Astrocyte (in vitro differentiated cells and primary cell): ENCODE data around the gene TNFSF15. TPM values are rescaled to one million over a fixed set of nuclear protein-coding genes. Genes with fewer than 3 reads are reported as not detected.

ENCODE experiments used
- DNase-seq: peaks from one replicate; pipeline ENCODE4 v3.0.0-alpha.2; 2010; ENCODE audit warnings: low read depth
- FAIRE-seq: peaks from 2 replicates; lab custom pipeline; 2011; peaks lifted over from hg19 to GRCh38; lab: Jason Lieb, UNC
- H2AFZ ChIP-seq: 2 replicates; pipeline ENCODE4 v1.6.0; 2012; ENCODE audit warnings: low read depth, low read length, inconsistent platforms
- H3K27ac ChIP-seq: 2 replicates; pipeline ENCODE4 v1.5.1; 2011; ENCODE audit warnings: low read depth, low read length, inconsistent platforms
- H3K27me3 ChIP-seq: 2 replicates; pipeline ENCODE4 v1.6.0; 2011; ENCODE audit warnings: low read length, inconsistent platforms; ENCODE audit not compliant: insufficient read depth
- H3K36me3 ChIP-seq: 2 replicates; pipeline ENCODE4 v1.5.1; 2011; ENCODE audit warnings: low read length, inconsistent platforms; ENCODE audit not compliant: insufficient read depth
- H3K4me1 ChIP-seq: 2 replicates; pipeline ENCODE4 v1.5.1; 2011; ENCODE audit warnings: low read length, inconsistent platforms; ENCODE audit not compliant: insufficient read depth
- H3K4me2 ChIP-seq: 2 replicates; pipeline ENCODE4 v1.6.0; 2012; ENCODE audit warnings: low read length, inconsistent platforms
- H3K4me3 ChIP-seq: 2 replicates; pipeline ENCODE4 v1.5.1; 2011; ENCODE audit warnings: low read depth, mild to moderate bottlenecking, low read length, inconsistent platforms; ENCODE audit not compliant: insufficient read depth
- H3K79me2 ChIP-seq: 2 replicates; pipeline ENCODE4 v1.6.0; 2012; ENCODE audit warnings: mild to moderate bottlenecking, low read length, inconsistent platforms; ENCODE audit not compliant: insufficient read depth
- H3K9ac ChIP-seq: 2 replicates; pipeline ENCODE4 v1.6.0; 2012; ENCODE audit warnings: mild to moderate bottlenecking, low read length, inconsistent platforms
- H3K9me3 ChIP-seq: 2 replicates; pipeline ENCODE4 v1.5.1; 2012; ENCODE audit warnings: low read depth, mild to moderate bottlenecking, low read length, inconsistent platforms; ENCODE audit not compliant: insufficient read depth
- H4K20me1 ChIP-seq: 2 replicates; pipeline ENCODE4 v1.6.0; 2012; ENCODE audit warnings: low read length, inconsistent platforms; ENCODE audit not compliant: insufficient read depth
- H3K27ac Mint-ChIP-seq: one replicate; pipeline ENCODE4 v1.8.0; 2021; ENCODE audit warnings: mild to moderate bottlenecking, mixed read lengths; ENCODE audit not compliant: unreplicated experiment
- H3K27me3 Mint-ChIP-seq: one replicate; pipeline ENCODE4 v1.8.0; 2021; ENCODE audit warnings: low read depth, mixed read lengths; ENCODE audit not compliant: unreplicated experiment
- H3K36me3 Mint-ChIP-seq: one replicate; pipeline ENCODE4 v1.8.0; 2021; ENCODE audit warnings: low read depth, mixed read lengths; ENCODE audit not compliant: unreplicated experiment
- H3K4me1 Mint-ChIP-seq: one replicate; pipeline ENCODE4 v1.8.0; 2021; ENCODE audit warnings: low read depth, mixed read lengths; ENCODE audit not compliant: unreplicated experiment
- H3K4me3 Mint-ChIP-seq: one replicate; pipeline ENCODE4 v1.8.0; 2021; ENCODE audit warnings: mild to moderate bottlenecking, moderate library complexity, mixed read lengths; ENCODE audit not compliant: unreplicated experiment
- H3K9me3 Mint-ChIP-seq: one replicate; pipeline ENCODE4 v1.8.0; 2021; ENCODE audit warnings: mild to moderate bottlenecking, mixed read lengths; ENCODE audit not compliant: unreplicated experiment
- EZH2 ChIP-seq: IDR thresholded peaks from 2 replicates; pipeline ENCODE4 v1.6.1; 2012; ENCODE audit warnings: mild to moderate bottlenecking, low read length, inconsistent platforms; ENCODE audit not compliant: insufficient read depth
- total RNA-seq: library from RNA; stranded (reverse); gene quantifications from 2 replicates; pipeline ENCODE4 v1.2.1, GENCODE V29; 2021
- TF ChIP-seq, protein P1 (sequence below): IDR thresholded peaks from 2 replicates; pipeline ENCODE4 v1.5.1; 2011; ENCODE audit warnings: low read depth, mild to moderate bottlenecking, inconsistent platforms, low read length, moderate library complexity; ENCODE audit not compliant: insufficient read depth

The TNFSF15 gene
- total RNA-seq, 1 donor from 2014 or later: 10.3 TPM

DNA sequence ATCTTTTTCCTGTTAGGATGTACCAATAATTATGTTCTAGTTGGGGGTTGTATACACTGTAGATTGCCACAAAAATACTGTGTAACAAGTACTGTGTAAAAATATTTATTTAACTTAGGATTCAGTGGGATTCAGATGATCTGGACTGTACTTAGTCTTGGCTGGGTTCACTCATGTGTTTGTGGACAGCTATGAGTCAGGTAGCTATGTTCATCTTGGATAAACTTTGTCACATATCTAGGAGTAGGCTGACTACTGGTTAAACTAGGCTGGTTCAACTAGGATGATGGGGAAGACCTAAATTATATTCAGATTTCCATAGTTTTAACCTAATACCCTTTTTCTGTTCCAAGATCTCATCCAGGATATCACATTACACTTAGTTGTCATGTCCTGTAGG is 32.1 kb upstream of the TNFSF15 start:
- H3K36me3 ChIP-seq: no peaks in the 10 kb centered on the region
- H3K4me2 ChIP-seq: no peak overlapping the region
- Mint-ChIP-seq H3K27me3 (no peaks in the 10 kb centered on the region), H3K4me1 (peaks cover 8% of the 10 kb centered on the region), H3K27ac (no peak overlapping the region), H3K9me3 (peaks cover 5% of the 10 kb centered on the region), H3K4me3 (no peak overlapping the region), H3K36me3 (peaks cover 1% of the 10 kb centered on the region)
- H2AFZ ChIP-seq: no peak overlapping the region
- no peak for TF ChIP-seq EZH2
- TF ChIP-seq, protein P1, sequence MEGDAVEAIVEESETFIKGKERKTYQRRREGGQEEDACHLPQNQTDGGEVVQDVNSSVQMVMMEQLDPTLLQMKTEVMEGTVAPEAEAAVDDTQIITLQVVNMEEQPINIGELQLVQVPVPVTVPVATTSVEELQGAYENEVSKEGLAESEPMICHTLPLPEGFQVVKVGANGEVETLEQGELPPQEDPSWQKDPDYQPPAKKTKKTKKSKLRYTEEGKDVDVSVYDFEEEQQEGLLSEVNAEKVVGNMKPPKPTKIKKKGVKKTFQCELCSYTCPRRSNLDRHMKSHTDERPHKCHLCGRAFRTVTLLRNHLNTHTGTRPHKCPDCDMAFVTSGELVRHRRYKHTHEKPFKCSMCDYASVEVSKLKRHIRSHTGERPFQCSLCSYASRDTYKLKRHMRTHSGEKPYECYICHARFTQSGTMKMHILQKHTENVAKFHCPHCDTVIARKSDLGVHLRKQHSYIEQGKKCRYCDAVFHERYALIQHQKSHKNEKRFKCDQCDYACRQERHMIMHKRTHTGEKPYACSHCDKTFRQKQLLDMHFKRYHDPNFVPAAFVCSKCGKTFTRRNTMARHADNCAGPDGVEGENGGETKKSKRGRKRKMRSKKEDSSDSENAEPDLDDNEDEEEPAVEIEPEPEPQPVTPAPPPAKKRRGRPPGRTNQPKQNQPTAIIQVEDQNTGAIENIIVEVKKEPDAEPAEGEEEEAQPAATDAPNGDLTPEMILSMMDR: no peak
- H4K20me1 ChIP-seq: no peaks in the 10 kb centered on the region
- no peaks in the 10 kb centered on the region for H3K79me2 ChIP-seq
- no peak overlapping the region for H3K9ac ChIP-seq
- FAIRE-seq (no peak), DNase-seq (peak; percentile 20)
- H3K4me1 ChIP-seq: no peaks in the 10 kb centered on the region
- no peaks in the 10 kb centered on the region for H3K9me3 ChIP-seq
- H3K27me3 ChIP-seq: no peaks in the 10 kb centered on the region
- no peak overlapping the region for H3K27ac ChIP-seq
- H3K4me3 ChIP-seq: no peak overlapping the region

DNA sequence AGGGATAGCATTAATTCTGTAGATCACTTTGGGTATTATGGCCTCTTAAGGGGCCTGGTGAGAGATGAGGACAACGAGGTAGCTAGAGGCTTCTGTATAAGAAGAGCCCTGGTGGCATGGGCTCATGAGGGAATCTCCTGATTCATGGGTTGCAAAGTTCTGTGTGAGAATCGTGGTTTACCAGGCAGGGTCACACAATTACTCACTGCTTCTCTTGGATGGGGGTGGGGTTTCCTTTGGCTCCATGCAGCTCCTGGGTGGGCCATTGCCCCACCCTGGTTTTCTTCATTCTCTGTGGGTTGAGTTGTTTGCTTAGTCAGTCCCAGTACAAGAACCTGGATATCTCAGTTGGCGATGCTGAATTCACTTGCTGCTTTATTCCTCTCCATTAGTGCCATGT is 30.9 kb upstream of the TNFSF15 start:
- TF ChIP-seq EZH2: no peak
- TF ChIP-seq, protein P1: no peak
- Mint-ChIP-seq H3K4me3 (peak overlapping the region; percentile 12), H3K9me3 (peaks cover 5% of the 10 kb centered on the region), H3K36me3 (peaks cover 1% of the 10 kb centered on the region), H3K27me3 (no peaks in the 10 kb centered on the region), H3K4me1 (peaks cover 8% of the 10 kb centered on the region), H3K27ac (no peak overlapping the region)
- Histone ChIP-seq H3K4me3 (no peak overlapping the region), H3K9ac (no peak overlapping the region), H3K4me1 (no peaks in the 10 kb centered on the region), H3K27me3 (no peaks in the 10 kb centered on the region), H3K9me3 (no peaks in the 10 kb centered on the region), H3K27ac (no peak overlapping the region), H3K79me2 (no peaks in the 10 kb centered on the region), H3K36me3 (no peaks in the 10 kb centered on the region), H3K4me2 (no peak overlapping the region), H4K20me1 (no peaks in the 10 kb centered on the region), H2AFZ (no peak overlapping the region)
- FAIRE-seq (no peak), DNase-seq (no peak)

DNA sequence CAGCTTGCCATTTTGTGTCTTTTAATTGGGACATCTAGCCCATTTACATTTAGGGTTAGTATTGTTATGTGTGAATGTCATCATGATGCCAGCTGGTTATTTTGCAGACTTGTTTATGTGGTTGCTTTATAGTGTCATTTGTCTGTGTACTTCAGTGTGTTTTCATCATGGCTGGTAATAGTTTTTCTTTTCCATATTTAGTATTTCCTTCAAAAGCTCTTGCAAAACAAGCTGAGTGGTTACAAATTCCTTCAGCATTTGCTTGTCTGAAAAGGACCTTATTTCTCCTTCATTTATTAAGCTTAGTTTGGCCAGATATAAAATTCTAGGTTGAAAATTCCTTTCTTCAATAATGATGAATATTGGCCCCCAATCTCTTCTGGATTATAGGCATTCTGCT is 28.5 kb upstream of the TNFSF15 start:
- peaks cover 8% of the 10 kb centered on the region for H3K4me1 Mint-ChIP-seq
- H3K27me3 Mint-ChIP-seq: peaks cover 5% of the 10 kb centered on the region
- DNase-seq (no peak), FAIRE-seq (no peak)
- Histone ChIP-seq H3K9ac (no peak overlapping the region), H3K4me2 (no peak overlapping the region), H3K27me3 (peaks cover 3% of the 10 kb centered on the region), H3K27ac (no peak overlapping the region), H3K9me3 (no peaks in the 10 kb centered on the region), H3K4me3 (no peak overlapping the region), H3K36me3 (no peaks in the 10 kb centered on the region), H4K20me1 (no peaks in the 10 kb centered on the region), H3K4me1 (no peaks in the 10 kb centered on the region), H2AFZ (no peak overlapping the region), H3K79me2 (no peaks in the 10 kb centered on the region)
- no peak overlapping the region for H3K27ac Mint-ChIP-seq
- no peak overlapping the region for H3K4me3 Mint-ChIP-seq
- H3K9me3 Mint-ChIP-seq: no peaks in the 10 kb centered on the region
- TF ChIP-seq EZH2: no peak
- TF ChIP-seq, protein P1: no peak
- H3K36me3 Mint-ChIP-seq: no peaks in the 10 kb centered on the region
